Ovary (tissue), 9 donors: ENCODE measurements around the gene DTHD1. TPM values are rescaled to one million over a fixed set of nuclear protein-coding genes. Genes with fewer than 3 reads are reported as not detected.

Source experiments
- DNase-seq, 5 donors: peaks; one replicate each; pipeline ENCODE4 v3.0.0-alpha.2; 2019 to 2020
- H3K27ac ChIP-seq, 2 donors: fragments of 200-600 bp; one replicate each; pipeline versions ENCODE4 v1.5.1 to v1.8.0; 2019 to 2022
- H3K27me3 ChIP-seq: fragments of 200-600 bp; one replicate; pipeline ENCODE4 v1.8.0; 2022
- H3K36me3 ChIP-seq: fragments of 200-600 bp; sonication (generic); one replicate; pipeline ENCODE4 v1.5.1; 2019
- H3K4me1 ChIP-seq: one replicate; pipeline ENCODE4 v1.8.1; 2013; ENCODE audit warnings: mild to moderate bottlenecking, moderate library complexity; ENCODE audit not compliant: insufficient read depth
- H3K4me3 ChIP-seq: fragments of 200-600 bp; sonication (generic); one replicate; pipeline ENCODE4 v1.5.1; 2017
- H3K9me3 ChIP-seq, 2 donors: fragments of 200-600 bp in 1 of 2; sonication (generic) in 1 of 2; one replicate each; pipeline versions ENCODE4 v1.5.1 to v1.8.1; 2013 to 2019; ENCODE audit warnings: mild to moderate bottlenecking in 1 of 2, moderate library complexity in 1 of 2
- EP300 ChIP-seq: sonication (generic); formaldehyde crosslinking; IDR thresholded peaks from one replicate; pipeline ENCODE4 v1.6.1; 2017; ENCODE audit warnings: antibody characterized with exemption
- POLR2A ChIP-seq: fragments of 450-650 bp; IDR thresholded peaks from one replicate; pipeline ENCODE4 v1.6.1; 2017; ENCODE audit warnings: antibody characterized with exemption, mild to moderate bottlenecking, moderate library complexity
- WGBS, 3 donors: extraction: QIAGEN DNeasy Blood & Tissue Kit in 1 of 3; methylation state at CpG; one replicate each; pipeline versions ENCODE4 v1.1.5 to v1.1.7; 2013 to 2017; 5-methylcytosine and 5-hydroxymethylcytosine counted together
- intact Hi-C, 4 donors: fragments of 100-400 bp; cut with DNase I; formaldehyde crosslinking; loops; one replicate each; pipeline versions ENCODE4 v1.11.0 to v1.15.1; 2022 to 2023
- polyA plus RNA-seq, 2 donors: library from polyadenylated mRNA; stranded (reverse); fragments of 200-250 nt in 1 of 2; fragments of 350-450 nt in 1 of 2; fragmentation: Illumina TruSeq in 1 of 2; extraction: RNeasy Lipid Tissue Mini Kit (QIAGEN cat#74804) in 1 of 2; gene quantifications; one replicate each; pipeline ENCODE4 v1.2.3, GENCODE V29; 2013 to 2014
- total RNA-seq, 7 donors: library from RNA; depleted of rRNA in 2 of 7; stranded (reverse); fragments of >200 nt in 2 of 7; fragmentation: NEBNext Ultra II Directional in 3 of 7; extraction: Animal tissue kit (Norgen Biotek cat#: 25700) in 3 of 7; gene quantifications; one replicate each; pipeline versions ENCODE4 v1.1.0 to v1.2.4, GENCODE V29; 2016 to 2023
- TF ChIP-seq, protein P1 (sequence below), 3 donors: fragments of 450-650 bp in 2 of 3; fragments of 200-600 bp in 1 of 3; IDR thresholded peaks; one replicate each; pipeline versions ENCODE4 v1.5.1 to v1.8.0; 2016 to 2022; ENCODE audit warnings: antibody characterized with exemption in 3 of 3, mild to moderate bottlenecking in 1 of 3
- donor health status: DM: no; HTN: no; CAD: no; lungs with moderate emphysema.
- donor health status: DM: no; HTN: no; CAD: no.
- donor health status: Bipolar disorder and iron deficiency.
- donor health status: DM: yes; HTN: yes; CAD: no.
- donor health status: DM: no; HTN: no; CAD: no.
- donor health status: DM: yes; HTN: yes; CAD: no.

The DTHD1 gene
- total and polyA plus RNA-seq, 9 donors: 0.04 to 14.8 (median 0.99) TPM; not detected in 2

DNA sequence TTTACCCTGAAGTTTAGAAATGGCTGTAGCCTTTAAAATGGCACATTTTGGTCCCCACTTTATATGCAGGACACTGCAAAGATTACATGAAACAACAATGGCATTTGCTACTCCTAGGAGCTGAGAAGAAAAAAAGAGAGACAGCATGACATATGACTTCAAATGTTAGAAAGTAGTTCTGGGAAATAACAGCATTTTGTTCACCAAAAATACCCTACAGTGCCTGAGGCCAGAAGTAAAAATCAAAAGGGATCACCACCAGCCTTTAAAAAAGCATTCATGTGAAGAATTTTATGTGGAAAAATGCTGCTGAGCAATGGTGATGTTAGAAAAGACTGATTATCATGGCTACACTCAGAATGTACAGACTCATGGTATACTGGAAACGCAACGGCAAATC is 110.0 kb downstream of the DTHD1 start:
- 88 to 92% (median 89%) methylated on average over 2 of the region's 2 CpGs for whole genome bisulfite sequencing, 3 donors
- H3K4me1 ChIP-seq: no peaks in the 10 kb centered on the region
- TF ChIP-seq POLR2A (no peak), EP300 (no peak)
- TF ChIP-seq, protein P1, sequence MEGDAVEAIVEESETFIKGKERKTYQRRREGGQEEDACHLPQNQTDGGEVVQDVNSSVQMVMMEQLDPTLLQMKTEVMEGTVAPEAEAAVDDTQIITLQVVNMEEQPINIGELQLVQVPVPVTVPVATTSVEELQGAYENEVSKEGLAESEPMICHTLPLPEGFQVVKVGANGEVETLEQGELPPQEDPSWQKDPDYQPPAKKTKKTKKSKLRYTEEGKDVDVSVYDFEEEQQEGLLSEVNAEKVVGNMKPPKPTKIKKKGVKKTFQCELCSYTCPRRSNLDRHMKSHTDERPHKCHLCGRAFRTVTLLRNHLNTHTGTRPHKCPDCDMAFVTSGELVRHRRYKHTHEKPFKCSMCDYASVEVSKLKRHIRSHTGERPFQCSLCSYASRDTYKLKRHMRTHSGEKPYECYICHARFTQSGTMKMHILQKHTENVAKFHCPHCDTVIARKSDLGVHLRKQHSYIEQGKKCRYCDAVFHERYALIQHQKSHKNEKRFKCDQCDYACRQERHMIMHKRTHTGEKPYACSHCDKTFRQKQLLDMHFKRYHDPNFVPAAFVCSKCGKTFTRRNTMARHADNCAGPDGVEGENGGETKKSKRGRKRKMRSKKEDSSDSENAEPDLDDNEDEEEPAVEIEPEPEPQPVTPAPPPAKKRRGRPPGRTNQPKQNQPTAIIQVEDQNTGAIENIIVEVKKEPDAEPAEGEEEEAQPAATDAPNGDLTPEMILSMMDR (IDR thresholded peaks at IDR 0.05): no peak

DNA sequence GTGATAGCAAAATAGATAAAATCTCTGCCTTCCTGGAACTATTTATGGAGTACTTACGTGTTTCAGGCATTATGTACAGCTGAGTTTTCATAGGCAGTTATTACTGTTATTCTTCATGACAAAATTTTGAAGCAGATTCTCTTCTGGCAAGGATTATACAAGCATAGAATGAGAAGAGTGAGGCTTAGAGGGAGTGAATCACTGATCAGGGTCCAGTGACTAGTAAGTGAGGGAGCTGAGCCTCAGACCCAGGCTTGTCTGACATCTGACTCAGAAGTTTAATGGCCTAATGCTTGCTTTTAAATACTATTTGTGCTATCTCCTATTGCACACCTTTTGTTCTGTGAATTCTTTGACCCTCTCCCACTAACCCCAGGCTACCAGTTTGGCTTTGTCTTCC is 110.6 kb downstream of the DTHD1 start:
- TF ChIP-seq EP300 (no peak), POLR2A (no peak)
- TF ChIP-seq, protein P1 (IDR thresholded peaks at IDR 0.05): no peak
- Histone ChIP-seq H3K9me3 (no peaks in the 10 kb centered on the region), H3K36me3 (no peaks in the 10 kb centered on the region), H3K27ac (no peak overlapping the region), H3K4me3 (no peak overlapping the region), H3K4me1 (no peaks in the 10 kb centered on the region), H3K27me3 (peaks cover 2% of the 10 kb centered on the region)
- no peak for DNase-seq
- 50 to 66% (median 57%) methylated on average over 1 of the region's 1 CpG for WGBS, 3 donors
- intact Hi-C loops: no loop called here

More for the DNA sequence above, 110.0 kb downstream of the DTHD1 start:
- no peak overlapping the region for H3K27ac ChIP-seq
- peaks cover 2% of the 10 kb centered on the region for H3K27me3 ChIP-seq
- H3K36me3 ChIP-seq: no peaks in the 10 kb centered on the region
- no peak for DNase-seq
- H3K9me3 ChIP-seq: no peaks in the 10 kb centered on the region
- H3K4me3 ChIP-seq: no peak overlapping the region
- intact Hi-C loops: no loop called here

- Histone ChIP-seq H3K4me1 (no peaks in the 10 kb centered on the region), H3K27ac (no peak overlapping the region), H3K36me3 (no peaks in the 10 kb centered on the region), H3K4me3 (no peak overlapping the region), H3K27me3 (peaks cover 2% of the 10 kb centered on the region), H3K9me3 (no peaks in the 10 kb centered on the region)
- DNase-seq: no peak
- intact Hi-C loops: no loop called here
- TF ChIP-seq POLR2A (no peak), EP300 (no peak)
- TF ChIP-seq, protein P1 (IDR thresholded peaks at IDR 0.05): no peak
- 65 to 85% (median 67%) methylated on average over 4 of the region's 4 CpGs for WGBS, 3 donors
Observed at GRCh38 chr4:36392916-36393315, 111.5 kb downstream of the DTHD1 start.

Other genes with a start within 250 kb of the DTHD1 start
- 10 to 100 TPM in 2 of 7 donors, 1 to 10 TPM in 5; 1.8 to 77.3 (median 6.4) TPM for gene ARAP2, start 37.1 kb upstream of the DTHD1 start, total RNA-seq
- gene ARAP2, start 37.1 kb upstream of the DTHD1 start, polyA plus RNA-seq: 1 to 10 TPM in 1 of 2 donors, under 1 TPM in 1; 0.76 to 3.3 TPM